HG02610 (cell line): ENCODE measurements around the gene MAD1L1.
"Not testable (repeated sequence)": the region's sequence is repeated elsewhere in the genome, so short reads cannot be mapped to it uniquely, and the experiment has no call there.

Experiments used
- ATAC-seq: cut with Tn5 transposase; IDR thresholded peaks from one replicate; pipeline ENCODE4 v1.9.1; 2021; ENCODE audit warnings: mild to moderate bottlenecking, moderate library complexity; ENCODE audit not compliant: unreplicated experiment

The MAD1L1 gene

DNA sequence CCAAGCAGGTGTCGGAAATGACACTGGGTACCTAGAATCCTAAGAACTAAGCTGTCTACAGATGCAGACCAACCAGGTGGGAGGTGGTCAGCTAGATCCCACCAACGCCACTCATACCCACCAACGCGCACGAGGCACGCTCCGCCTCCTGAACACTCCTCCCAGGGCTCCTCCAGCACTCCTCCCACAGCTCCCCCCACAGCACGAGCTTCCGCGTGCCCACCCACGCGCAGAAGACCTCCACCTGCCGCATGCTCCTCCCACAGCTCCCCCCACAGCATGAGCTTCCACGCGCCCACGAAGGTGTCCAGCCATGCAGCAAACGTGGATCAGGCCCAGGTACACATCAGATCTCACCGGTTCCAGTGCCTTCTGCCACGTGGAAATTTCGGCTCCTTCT lies 196.0 kb downstream of the MAD1L1 start:
- ATAC-seq = no peak

DNA sequence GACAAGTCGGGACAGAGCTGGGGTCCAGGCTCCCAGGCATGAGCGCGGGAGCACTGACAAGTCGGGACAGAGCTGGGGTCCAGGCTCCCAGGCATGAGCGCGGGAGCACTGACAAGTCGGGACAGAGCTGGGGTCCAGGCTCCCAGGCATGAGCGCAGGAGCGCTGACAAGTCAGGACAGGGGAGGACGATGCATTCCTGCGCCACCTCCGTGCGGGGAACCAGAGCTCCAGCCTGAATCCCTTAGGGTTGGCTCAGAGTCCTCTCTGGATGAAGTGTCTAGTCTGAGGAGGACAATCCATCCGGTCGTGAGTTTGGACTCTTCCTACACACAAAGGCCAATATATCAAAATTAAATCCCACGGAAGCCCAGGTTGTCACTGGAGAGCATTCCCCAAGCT lies 196.5 kb downstream of the MAD1L1 start:
- not testable (repeated sequence) for ATAC-seq

DNA sequence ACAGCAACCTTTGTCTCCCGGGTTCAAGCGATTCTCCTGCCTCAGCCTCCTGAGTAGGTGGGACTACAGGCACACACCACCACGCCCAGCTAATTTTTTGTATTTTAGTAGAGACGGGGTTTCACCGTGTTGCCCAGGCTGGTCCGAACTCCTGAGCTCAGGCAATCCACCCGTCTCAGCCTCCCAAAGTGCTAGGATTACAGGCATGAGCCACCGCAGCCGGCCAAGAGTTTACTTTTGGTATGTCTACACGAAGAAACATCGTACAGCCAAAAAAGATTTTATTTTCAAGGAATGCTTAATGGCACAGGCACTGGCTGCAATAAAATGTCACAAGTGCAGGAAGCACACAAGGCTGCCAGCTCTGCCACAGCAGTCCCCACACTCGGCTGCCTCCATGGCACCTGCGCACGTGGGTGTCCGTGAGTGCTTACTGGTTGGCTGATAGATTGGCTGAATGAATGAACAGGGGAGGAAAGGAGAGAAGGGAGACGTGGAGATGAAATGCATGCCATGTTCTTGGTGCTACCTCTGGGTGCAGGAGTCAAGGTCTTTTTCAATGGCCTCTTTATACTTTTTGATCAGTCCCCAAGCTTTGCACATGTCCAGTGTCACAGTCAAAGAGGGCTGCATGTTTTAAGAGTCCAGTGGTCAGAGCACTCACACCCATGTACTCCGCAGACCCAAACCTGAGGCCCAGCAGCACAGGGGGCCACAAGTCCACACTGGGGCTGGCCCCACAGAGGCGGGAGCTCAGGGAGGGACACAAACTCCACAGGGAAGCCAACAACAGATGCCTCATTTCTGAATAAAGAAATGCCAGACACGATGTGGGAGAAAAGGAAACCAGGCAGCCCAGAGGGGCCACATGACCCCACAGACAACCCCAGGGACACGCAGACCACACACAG lies 198.2 kb downstream of the MAD1L1 start:
- no peak for ATAC-seq

DNA sequence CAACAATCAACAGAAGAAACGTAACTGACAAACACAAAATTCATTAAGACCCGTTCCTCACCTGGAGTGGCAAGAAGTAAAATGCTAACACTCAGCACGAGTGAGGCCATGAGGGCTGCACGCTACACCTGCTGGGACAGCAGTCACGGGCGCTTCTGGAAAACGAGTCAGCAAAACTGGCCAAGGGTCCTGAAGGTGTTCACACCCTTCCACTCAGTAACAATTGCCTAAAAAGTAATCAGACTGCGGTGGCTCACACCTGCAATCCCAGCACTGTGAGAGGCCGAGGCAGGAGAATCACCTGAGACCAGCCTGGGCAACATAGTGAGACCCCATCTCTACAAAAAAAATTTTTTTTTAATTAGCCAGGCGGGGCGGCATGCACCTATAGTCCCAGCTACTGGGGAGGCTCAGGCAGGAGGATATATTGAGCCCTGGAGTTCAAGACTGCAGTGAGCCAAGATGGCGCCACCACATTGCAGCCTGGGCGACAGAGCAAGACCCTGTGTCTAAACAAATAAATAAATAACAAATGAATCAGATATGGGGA lies 199.1 kb downstream of the MAD1L1 start:
- ATAC-seq = no peak

DNA sequence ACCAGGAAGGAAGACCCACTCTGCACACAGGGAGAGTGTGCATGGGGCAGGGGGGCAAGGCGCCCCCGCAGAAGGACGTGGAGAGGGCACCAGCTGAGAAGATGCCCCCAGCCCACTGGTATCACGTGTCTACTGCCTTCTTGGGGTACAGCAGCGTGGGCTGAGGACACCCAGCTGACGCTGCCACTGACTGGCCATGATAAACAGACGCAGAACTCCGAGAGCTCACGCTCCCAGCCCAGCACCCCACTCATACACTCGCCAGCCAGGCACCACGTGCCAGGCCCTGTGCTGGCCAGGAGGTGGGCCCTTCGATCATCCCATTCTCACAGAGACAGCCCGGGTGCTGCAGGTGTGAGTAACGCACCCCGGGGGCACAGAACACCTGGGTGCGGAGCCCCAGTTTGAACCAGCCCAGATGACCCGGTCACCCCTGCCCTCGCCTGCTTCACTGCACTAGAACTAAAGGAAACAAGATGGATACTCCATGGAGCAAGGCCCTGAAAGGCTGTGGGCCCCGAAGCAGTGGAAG lies 199.8 kb downstream of the MAD1L1 start:
- no peak for ATAC-seq

DNA sequence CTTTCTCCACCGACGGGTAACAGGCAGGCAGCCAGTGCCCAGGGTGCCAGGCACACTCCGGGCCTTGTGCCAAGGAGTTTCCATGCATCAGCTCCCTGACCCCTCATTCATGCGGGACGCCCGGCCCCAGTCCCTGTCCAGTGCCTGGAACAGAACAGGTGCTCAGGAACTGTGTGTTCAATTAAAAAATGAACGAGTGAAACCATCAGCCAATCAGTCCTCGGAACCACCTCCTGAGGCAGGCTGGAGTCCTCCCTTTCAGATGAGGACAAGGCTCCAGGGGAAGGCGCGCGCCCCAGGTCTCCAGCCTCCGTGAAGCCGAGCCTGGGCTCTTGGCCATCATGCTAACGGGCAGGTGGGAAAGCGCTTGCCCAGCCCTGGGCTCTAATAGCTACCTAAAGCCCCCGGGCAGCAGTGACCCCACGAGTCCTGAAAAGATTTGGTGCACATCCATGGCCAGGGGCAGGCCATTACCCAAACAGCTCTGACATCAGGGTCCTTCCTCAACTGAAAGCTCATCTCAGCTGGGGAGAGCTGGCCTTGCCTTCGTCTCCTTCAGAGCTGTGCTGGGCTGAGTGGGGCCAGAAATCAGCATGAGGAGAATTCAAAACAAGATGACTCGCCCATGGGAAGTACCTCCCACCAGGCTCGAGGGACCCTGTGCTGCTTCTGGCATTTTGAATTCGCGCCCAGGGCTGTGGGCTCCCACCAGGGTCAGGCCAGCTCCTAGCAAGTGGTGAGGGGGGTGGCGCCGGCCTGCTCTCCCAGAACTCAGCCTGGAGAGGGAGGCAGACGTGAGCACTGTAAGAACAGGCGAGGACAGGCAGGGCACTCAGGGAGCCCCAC lies 200.5 kb downstream of the MAD1L1 start:
- no peak for ATAC-seq

DNA sequence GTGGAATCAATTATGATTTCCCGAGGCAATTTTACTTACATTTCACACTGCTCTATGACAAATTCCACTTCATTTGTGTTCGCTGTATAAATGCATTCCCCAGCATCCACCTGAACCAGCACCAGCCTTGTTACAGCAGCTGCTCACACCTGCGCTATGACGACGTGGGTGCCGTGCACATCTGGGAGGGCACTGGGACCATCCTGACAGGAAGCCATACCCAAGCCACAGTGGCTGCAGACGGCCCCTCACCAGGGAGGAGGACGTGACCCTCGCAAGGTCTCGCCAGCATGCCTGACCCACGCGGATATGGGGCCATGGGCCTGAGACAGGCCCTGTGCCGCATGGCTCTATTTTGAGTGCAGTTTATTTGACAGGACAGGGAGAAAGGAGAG lies 201.3 kb downstream of the MAD1L1 start:
- ATAC-seq = no peak

DNA sequence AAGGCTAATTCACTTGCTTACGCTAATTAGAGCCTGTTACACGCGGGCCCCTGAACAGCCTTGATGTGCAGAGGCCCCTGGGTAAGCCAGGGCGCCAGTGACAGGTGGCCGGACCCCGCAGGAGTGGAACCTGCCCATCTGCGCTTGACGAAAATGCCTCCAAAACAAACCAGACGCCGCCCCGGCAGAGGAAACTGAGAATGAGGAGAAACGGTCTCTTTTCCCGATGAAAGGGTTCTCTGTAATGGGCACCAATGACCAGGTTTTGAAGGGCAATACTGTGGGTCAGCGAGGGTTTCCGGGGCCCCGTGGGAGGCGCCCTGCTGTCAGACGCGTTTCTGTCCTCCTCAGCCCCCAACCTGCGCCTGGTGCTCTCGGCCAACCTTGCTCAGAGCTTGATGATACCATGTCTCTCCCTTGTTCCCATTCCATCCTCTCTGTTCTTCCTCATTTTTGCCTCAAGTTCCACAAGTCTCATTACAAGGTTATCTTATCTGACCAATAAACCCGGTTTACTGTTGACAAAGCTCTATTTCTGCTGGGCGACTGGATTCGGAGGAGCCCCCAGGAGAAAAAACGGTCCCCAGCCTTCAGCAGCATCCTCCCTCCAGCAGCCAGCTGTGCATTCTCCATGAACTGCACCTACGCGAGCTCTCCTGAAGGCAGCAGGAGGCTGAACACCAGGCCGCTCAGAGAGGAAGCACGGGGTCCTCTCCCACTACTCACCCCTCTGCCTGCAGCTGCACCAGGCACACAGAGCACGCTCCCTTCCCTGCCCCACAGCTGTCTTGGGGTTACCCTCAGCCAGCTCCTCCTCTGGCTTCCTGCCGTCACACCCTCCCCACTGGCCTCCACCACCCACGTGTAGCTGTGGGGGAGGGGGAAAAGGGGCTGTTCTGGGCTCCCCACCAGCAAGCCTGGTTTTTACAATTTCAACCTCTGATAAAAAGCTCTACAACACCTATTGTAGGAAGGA lies 202.0 kb downstream of the MAD1L1 start:
- no peak for ATAC-seq

DNA sequence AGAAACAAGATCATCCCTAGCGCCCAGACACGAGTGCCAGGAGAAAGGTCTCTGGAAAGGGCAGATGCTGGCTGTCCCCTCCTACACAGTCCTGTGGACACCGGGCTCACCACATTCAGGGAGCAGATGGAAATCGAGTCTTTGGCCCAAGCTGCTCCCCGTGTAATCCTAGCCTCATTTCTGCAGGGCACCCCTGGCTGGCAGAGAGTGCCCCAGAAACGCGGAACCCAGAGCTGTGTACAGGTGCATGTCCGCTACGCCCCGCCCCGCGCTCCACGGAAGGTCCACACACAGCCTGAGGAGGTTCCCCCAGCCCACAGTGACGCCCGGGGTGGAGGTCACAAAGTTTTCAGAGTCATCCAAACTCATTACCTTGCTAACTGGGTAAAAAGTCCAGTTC lies 202.8 kb downstream of the MAD1L1 start:
- no peak for ATAC-seq

DNA sequence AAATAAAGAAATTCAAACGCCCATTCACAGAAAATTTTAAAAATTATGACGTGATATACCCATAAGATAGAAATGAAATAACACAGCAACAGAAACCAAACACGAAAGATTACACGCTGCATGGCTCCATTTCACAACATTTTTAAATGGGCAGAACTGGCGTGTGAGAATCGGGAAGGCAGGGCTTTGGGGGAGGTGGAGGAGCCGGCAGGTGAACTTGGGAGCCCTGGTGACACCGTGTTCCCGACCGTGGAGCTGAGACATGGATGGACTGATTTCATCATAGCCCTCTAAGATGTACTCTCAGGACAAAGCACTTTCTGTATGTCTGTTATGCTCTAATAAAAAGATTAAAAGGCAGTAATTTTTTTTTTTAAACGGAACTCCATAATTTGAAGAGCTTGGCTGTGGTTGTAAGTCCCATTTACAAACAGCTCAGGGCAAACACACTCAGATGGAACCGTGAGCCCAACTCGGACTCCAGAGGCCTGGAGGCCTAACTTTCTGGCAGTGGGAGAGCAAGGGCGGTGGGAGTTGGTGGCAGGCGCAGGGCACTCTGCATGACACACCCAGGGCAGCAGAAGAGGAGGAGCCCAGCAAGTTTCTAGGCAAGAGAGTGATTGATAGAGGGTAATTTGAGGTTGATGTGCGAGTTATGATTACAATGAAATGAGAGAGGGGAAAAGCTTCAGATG lies 203.4 kb downstream of the MAD1L1 start:
- no peak for ATAC-seq

DNA sequence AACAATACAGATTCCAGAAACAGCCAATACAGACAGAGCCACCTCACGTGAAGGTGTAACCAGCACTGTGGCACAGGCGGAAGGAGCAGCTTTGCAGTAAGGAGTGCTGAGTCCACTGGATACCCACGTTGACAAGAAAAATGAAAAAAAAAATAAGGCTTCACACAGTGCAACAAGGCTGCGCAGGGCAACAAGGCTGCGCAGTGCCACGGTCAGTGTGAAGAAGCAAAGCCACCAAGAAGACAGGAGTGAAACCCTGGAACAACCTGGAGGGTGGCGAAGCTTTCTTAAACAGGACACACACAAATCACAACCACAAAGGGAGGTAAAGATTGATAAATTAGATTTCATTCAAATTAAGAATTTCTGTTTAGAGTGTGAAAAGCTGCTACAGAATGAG lies 204.0 kb downstream of the MAD1L1 start:
- no peak for ATAC-seq

DNA sequence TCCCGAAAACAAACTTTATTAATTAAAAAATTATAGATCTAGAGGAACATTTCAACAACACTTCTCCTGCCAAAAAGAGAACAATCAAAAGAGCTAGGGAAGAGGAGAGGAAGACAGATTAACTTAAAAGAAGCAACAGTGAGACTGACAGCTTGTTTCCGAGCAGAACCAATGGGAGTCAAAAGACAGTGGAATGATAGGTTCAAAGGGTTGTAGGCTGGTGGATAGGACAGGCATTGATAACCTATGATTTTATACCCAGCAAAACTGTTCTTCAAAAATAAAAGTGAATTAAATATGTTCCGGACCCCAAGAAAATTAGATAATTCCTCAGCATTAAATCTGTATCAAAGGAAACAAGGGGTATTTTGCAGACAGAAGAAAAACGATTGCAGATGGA lies 207.6 kb downstream of the MAD1L1 start:
- ATAC-seq = no peak

DNA sequence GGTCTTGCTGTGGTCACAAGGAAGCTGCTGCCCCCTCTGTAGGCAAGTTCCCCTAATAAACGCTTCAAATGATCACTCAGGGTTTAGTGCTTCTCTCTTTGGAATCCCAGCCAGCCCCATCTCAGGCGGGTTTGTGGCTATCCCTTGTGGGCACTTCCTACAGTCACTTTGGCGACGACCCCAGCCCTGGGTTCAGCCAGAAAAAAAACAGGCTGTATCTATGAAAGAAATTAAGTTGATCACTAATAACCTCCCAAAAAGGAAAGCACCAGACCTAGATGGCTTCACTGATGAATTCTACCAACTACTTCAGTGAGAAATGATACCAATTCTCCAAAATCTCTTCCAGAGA lies 208.2 kb downstream of the MAD1L1 start:
- no peak for ATAC-seq

DNA sequence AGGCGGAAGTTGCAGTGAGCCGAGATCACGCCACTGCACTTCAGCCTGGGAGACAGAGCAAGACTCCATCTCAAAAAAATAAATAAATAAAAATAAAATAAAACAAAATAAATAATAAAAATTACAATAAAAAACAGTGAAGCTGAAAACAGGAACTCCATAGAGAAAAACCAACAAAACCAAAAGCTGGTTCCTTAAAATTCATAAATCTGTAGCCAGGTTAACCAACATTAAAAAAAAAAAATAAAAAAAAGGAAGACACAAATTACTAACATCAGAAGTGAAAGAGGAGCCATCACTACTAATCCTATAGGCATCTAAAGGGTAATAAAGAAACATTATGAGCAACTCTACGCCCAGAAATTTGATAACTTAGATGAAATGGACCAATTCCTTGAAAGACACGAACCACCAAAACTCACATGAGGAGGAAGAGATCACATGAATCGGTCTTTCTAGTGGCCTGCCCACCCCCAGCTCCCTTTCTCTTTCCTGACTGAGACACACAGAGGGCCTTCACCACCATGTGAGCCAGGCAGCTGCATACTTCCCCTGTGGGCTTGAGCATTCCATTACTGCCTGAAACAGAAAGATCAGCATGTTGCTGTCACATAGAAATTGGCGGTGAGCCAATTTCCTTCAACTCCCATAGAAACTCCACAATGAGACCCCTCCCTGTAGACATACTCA lies 208.7 kb downstream of the MAD1L1 start:
- no peak for ATAC-seq

DNA sequence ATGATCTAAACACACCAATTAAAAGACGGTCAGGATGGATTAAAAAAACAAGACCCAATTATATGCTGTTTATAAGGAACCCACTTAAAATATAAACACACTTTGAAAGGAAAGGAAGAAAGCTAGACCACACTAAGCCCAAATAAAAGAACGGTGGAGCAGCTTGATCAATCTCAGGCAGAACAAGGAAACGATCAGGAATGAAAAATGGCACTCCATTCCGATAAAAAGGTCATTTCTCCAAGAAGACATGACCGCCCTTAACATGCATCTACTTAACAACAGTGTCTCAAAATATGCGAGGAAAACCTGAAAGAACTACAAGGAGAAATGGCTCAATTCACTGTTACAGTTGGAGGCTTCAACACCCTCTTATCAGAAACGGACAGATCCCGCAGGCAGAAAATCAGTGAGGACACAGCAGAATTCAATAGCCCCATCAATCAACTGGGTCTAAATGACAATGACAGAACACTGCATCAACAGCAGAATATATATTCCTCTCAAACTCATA lies 210.0 kb downstream of the MAD1L1 start:
- ATAC-seq = no peak

DNA sequence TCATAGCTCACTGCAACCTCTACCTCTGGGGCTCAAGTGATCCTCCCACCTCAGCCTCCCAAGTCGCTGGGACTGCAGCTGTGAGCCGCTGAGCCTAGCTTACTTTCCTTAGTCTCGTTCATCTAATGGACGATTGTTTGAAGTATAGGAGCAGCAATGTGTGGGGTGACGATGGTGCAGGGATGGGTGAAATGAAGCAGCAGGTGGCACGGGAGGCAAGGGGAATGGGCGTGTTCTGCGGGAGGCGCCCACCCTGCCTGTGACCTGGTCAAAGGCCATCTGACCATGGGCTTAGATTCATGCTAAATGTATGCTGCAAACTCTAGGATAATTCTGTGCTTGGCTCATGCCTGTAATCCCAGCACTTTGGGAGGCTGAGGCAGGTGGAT lies 210.7 kb downstream of the MAD1L1 start:
- ATAC-seq = no peak

DNA sequence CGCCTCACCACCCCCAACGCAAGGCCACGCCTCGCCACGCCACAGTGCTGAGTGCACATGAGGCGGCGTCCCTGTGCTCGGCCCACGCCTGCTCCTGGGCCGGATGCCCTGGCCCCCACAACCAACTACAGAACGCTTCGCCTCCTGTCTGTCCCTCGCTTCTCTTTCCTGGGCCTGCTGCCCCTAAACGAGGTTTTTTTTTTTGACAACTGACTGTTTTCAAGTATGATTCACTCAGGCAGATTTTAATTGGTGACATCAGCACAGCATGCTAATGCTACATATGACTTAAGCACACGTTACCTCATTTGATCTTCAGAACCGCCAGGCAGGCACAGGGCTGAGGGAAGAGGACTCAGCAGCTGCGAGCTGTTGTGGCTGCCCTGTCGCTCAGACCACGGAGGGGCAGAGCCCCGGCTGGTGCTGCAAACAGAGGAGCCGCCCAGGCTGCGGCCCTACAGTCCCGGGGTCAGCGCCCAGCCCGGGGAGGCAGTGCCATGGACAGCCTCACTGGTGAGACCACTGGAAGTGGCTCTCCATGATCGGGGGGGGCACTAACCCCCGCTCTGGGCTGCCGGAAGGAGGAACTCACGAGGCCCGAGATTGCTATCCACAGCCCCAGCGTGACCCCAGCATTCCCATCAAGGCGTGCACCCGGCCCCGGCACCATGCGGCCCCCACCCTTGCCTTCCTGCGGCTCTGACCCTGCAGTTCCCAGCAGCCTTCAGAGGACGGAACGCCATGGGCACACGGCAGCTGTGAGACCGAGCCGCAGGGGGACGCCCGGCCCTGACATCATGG lies 212.8 kb downstream of the MAD1L1 start:
- ATAC-seq = peak; percentile 61

DNA sequence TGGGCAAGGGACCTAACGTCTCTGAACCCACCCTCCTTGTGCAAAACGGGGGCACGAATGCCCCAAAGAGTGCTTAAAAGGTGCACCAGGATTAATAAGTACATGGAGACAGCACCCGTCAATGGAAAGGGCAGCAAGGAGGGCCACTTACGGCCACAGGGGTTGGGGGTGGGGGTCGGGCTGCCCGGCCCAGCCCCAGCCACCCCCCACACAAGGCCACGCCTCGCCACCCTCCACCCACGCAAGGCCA lies 213.4 kb downstream of the MAD1L1 start:
- ATAC-seq = no peak
